ENCODE data around the gene NKX1-1.

NKX1-1 gene

DNA sequence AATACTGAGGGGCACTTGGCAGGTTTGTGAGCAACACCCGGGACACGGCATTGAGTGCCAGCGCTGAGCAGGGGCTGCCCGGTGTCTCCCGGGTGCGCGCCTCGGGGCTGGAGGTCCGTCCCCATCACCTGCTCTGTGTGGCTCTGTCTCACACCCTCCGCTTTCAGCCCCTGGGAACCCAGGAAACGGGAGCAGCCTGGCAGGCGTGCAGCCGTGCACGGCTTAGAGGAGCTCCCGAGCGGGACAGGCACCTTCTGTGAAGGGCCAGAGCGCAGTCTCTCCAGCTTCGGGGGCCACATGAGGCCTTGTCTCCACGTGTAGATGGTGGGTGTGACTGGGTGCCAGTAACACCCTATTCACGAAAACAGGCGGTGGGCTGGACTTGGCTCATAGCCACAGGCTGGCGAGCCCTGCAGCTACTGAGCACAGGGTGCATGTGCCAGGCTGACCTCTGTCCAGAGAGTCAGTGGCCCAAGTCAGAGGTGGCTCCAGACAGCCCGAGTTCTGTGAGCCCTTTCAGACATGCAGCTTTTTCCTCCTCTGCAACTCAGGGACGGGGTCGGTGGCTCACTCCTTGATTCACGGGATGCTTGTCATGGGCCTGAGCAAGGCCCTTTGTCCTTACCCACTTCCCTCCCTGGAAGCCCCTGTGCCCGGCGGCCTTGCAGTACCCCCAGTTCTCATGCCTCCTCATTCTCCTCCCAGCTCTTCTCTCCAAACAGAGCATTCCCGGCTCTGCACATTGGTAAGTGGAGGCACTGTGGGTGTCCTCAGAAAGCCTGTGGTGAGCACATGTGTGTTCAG lies 35.7 kb downstream of the NKX1-1 start:
- DNase-seq, result no peak

DNA sequence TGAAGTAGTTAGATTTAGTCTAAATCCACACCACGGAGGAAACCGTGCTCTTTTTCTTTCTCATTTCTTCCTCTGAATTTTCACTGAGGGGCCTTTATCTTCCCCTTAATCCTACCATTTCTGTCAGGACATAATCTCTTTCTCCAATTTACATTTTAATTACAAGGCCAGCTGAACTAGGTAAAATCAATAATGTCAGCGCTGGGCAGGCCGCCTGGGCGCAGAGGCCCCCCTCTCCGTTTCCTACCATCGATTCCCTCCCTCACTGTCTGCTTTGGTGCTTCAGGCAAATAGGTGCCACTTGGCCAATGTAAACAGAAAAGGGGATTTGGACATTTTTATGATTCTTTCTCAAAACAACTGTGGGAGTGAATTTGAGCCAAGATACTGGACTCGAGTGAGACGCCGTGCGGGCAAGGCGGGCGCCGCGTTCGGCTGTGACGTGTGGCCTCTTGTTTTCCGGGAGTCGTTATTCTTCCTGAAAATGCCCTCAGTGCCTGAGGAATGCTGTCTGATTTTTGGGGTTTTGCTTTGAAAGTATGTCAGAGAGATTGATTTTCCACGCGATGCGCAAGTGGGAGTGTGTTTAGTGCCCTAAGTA lies 36.7 kb downstream of the NKX1-1 start:
- no peak for DNase-seq

DNA sequence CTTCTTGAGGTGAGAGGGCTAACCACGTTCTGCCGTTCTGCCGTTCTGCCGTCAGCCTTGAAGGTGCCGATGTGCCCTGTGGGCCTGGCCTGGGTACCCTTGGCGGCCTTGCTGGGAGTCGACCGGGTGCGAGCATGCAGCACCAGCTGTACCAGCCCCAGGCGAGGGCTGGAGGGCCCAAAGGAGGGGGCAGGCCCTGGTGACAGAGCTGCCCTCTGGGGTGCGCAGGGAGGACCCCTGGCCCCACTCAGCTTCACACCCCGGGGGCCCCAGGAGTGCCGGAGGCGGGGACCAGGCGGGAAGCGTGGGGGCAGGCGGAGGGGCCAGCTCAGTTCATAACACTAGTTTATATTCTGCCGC lies 37.2 kb downstream of the NKX1-1 start:
- DNase-seq, result no peak

DNA sequence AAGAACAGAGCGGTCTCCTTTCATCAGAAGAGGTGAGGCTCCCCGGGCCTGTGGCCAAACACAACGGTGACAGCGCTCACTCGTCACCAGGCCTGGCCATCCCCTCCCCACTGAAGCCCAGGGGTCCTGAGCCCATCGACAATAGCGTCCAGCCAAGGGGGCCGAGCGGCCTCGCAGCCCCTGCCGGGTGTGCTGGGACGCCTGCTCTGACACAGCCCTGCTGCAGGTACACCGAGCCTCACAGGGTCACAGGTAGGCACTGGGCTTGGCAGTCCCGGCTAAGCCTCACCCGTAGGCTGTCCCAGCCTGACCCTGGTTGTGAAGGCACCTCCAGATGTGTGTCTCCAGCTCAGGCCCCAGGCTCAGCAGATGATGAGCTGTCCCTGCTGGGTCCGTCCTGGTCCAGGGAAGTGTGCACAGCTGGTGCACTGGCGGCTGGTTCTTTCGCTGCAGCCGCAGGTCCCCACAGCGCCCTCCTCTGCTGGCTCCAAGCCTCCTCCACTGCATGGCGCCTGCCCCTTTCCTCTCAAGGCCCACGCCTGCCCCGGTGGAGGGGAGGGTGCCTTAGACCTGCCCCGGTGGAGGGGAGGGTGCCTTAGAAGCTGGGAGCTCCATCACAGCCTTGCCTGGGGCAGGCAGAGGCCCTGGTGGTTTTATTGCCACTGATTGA lies 37.7 kb downstream of the NKX1-1 start:
- no peak for DNase-seq

DNA sequence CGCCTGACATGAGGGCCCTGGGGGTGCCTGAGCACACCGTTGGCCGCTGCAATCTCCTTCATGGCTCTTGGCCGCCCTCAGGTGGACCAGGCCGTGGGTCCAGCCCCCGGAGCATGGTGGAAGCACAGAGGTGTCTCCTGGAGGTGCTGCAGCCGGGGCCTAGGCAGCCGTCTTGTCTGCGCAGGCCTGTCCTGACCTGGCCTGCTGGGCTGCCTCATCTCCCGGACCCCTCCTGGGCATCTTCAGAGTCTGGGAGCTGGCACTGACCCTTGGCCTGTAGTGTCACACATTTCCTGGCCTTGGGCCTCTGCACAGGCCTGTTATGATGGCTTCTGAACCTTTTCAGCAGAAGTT lies 38.3 kb downstream of the NKX1-1 start:
- DNase-seq, result no peak

DNA sequence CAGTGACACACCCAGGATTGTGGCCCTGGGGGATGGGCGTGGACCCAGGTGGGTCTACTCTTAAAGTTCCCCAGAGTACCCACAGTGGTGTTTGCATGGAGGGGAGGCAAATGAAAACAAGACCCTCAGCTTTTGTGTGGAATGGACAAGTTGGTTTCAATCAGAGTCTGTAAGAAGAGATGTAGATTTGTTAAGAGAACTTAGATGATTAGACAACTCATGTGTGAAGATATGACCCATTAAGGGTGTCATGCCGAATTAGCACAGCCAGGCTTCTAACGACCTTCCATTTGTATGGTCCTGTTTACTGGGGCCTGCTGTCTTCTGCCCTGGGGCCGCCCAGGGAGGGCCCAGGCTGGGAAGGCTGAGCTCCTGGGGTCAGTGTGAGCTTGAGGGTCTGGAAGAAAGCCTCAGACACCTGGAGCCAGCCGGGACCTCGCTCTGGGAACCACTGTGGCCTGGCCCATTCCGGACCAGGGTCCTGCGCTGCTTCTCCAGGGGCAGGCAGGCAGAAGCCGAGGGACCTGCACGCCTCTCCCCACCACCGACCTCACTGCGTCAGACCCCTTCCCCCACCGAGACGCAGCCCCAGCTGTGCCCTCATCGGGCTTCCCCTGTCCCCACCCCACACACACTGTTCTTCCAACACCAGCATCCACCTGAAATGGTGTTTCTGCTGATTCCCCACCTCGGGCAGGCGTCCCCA lies 38.9 kb downstream of the NKX1-1 start:
- no peak for DNase-seq

DNA sequence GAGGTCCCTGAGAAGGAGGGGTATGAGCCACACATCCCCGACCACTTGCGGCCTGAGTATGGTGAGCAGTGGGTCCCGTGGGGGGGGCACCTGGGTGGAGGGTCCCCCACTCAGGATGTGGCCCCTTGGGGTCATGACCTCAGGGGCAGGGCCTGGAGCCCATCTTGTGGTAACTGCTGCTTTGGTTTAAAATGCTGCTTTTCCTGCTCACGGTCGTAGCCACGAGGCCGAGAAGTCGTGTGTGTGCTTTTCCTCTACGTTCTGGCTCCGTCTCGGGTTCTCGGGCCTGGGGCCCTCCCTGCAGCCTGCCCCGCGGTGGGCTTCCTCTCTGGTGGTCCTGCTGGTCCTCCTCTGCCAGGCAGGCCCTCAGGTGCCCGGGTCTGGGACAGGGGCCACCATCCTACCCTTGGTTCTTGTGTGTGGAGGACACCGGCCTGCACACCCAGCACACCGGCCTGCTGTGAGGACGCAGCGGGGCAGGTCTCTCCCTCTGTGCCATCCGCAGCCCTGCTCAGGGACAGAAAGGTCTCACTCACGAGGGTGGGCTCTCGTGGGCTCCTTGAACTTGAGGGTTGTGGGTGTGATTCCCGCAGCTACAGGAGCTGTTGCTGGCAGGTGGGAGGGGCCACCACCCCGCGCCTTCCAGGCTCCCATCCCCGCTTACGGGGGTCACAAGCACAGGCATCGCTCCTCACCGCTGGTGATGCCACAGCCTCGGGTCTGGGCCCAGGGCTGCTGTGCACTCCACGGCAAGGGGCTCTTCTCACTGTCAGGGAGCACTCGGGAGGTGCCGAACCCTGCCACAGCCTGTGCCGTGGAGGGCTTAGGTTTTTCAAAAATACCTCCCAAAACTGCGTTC lies 39.6 kb downstream of the NKX1-1 start:
- no peak for DNase-seq

DNA sequence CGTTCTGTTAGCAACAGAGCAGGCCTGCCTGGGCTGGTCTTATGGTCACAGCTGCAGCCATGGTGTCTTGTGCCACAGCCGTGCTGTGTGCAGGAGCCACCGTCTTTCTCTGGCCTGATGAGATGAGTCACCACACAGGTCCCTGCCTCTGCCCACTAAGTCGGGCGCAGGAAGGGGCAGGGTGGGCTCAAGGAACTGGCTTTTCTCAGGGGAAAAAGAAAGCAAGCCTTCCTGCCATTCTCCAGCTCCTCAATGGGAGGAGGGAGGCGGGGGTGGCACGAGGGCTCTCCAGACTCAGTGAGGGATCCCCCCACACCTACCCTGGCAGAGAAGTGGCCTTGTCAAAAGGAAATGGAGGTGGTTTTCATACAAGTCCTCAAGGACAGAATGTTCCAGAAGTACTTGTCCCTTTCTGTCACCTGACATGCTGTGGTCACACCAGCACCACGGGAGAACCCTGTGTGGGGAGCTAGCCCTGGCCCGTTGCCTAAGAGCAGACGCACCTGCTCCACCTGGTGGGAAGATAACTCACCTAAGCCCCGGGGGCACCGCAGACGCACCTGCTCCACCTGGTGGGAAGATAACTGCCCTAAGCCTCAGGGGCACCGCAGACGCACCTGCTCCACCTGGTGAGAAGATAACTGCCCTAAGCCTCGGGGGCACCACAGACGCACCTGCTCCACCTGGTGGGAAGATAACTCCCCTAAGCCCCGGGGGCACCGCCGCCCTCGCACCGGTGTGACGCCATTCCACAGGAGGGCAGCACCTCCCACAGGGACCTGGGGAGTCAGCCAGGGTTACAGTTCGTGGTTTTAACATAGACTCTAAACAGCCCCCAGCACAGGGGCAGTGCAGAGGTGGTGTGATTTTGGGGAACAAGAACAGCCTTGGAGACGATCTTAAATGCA lies 40.7 kb downstream of the NKX1-1 start:
- DNase-seq, result no peak

DNA sequence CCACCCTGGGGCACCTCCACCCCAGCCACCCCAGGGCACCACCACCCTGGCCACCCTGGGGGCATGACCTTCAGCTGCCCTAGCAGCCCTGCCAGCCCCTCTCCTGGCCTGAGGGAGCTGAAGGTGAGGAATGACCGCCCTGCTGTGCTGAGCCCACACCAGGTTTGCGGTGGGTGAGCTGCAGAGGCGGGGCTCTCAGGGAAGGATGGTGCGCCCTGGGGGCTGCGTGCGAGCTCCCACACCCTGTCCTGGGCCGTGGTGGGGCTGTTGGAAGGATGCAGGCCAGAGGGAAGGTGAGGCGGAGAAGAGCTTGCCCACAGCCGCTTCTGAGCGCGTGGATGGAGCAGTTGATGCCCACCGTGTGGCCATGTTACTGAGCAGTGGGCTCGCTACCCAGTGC lies 41.5 kb downstream of the NKX1-1 start:
- DNase-seq, result no peak

DNA sequence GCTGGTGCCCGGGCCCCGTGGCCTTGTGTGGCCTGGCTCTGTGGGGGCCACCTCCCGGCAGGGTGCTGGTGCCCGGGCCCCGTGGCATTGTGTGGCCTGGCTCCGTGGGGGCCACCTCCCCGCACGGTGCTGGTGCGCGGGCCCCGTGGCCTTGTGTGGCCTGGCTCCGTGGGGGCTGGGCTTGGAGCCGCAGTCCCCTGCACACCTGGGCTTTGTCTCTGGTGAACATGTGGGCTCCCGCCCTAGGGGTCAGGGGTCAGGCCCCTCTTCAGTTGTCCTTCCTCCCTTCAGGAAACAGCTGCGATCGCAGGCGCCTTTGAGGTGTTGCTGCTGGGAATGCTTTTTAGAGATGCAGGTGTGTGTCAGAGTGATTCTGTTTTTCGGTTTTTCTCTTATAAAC lies 42.0 kb downstream of the NKX1-1 start:
- DNase-seq, result no peak

DNA sequence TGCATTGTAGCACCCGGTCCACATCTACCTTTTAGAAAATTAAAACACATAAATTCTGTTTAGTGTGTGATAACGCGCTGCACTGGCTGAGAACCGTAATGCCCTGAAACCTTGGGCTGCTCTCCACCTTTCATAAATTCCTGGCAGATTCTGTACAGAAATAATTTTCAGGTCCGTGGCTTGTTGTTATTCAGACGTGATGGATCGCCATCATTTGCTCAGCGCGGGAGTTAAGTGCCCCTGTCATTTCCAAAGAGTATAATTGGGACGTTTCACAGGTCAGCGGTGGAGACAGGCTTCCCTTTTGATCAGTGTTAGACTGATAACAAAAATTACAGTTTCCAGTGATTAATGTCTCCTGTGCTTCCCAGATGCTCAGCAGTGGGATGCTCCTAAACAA lies 42.7 kb downstream of the NKX1-1 start:
- no peak for DNase-seq

DNA sequence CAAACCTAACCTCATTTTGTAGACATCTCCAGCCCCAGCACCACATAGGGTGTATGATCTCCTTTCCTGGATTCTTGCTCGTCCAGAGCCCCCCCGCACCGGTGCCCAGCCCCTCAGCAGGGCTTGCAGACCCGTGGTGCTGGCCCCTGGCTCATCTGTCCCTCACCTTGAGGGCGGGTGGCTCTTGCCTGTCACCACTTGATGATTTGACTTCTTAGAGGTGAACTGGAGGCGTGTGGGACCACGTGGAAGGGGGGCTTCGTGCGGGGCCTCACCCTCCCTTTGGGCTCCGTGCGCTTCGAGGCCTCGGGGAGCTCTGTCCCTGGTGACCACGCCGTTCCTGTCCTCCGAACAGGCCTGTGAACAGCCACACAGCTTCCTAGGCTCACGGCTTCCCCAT lies 43.7 kb downstream of the NKX1-1 start:
- no peak for DNase-seq

DNA sequence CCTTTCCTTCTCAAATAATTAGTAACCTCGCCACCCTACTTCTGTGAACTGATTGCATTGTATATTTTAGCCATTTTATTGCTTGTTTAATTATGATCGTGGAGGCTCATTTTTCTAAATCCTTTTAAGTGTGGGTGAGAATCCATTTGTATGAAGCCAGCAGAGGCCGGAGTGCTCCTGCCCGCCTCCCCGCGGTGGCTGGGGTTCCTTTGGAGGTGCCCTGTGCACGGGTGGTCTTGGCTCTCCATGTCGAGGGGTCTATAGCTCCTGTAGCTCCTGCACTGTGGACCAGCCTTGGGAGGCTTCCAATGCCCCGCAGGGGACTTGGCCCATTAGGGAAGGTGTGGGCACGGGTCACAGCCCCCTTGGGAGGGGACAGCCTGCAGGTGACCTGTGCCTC lies 44.2 kb downstream of the NKX1-1 start:
- DNase-seq, result no peak

DNA sequence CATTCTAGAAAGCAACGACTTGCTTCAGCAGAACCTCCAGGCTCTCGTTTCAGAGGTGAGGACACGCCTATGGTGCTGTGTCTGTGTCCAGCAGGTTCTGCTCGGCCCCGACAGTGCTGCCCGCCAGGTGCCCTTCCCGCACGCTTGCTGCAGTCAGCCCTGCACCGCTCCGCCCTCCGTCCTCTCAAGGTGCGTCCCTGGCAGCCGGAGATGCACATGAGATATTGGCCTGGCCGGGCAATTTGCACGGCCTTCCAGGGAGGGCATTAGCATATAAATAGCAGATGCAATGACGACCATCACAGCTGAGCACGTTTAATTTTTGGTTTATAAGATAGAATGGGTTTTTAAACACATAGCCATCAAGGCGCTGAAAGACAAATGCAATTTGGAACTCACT lies 44.8 kb downstream of the NKX1-1 start:
- DNase-seq, result no peak

DNA sequence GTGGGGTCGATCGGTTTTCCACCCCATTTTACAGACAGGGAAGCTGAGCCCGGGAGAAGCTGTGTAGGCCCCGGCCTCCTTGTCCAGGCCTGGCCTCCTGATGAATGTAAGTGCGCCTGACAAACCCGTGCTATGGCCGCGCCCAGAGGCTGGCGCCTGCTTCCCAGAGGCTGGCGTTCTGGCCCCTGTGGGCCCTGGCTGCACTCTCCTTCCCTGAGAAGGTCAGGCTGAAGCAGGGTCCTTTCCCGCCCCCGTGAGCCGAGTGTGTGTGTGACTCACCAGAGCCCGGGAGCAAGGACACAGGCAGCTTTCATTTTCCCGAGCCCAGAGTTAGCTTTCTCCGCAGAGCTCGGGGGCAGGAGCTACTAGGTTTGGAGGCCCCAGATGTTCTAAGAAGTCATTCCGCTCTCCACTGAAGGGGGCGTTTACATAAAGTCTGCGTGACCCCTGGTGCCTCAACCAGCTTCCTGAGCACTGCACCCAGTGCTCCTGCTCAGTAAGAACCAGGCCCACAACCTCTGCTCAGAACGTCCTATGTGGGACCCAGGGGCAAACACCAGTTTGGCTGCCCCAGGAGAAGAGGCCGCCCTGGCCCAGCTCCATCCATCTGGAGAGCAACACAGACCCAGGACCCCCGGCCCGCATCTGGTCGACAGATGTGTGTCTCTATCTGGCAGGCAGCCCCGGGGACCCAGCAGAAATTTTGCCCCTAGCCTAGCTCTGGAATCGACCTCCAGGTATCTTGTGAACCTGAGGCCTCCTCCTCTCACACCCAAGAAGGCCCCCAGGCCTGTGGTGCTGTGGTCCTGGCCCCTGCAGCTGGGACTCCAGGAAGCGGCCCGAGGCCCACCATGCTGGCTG lies 45.6 kb downstream of the NKX1-1 start:
- no peak for DNase-seq

DNA sequence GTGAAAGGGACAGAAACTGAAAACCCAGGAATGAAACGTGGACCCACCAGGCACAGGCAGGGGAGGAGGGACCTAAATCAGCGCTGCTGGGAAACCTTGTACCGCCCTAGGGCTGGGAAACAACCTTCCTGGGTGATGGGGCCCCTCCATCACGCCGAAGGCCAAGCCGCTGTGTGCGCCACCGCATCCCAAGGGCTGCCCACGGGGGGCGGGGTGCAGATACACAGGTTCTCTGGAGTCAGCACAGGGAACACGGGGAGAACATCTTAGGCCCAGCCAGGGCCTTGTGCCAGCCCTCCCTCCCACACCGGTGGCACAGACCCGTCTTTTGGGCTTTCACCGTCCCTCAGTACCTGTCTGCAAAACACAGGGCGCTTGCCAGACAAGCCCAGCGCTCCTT lies 46.3 kb downstream of the NKX1-1 start:
- DNase-seq, result no peak

DNA sequence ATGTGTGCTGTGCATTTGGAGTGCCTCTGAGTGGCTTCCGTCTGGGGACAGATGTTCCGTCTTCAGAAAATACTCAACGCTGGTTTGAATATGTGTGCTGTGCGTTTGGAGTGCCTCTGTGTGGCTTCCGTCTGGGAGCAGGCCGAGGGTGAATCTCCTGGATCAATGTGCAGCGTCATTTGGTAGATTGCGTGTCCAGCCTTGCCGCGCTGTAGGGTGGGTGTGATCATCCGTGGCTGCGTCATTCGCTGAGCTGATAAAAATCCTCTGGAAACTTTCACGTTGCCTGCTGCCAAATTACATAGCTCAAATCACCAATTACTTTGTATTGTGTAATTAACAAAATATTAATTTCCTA lies 47.1 kb downstream of the NKX1-1 start:
- DNase-seq, result no peak

DNA sequence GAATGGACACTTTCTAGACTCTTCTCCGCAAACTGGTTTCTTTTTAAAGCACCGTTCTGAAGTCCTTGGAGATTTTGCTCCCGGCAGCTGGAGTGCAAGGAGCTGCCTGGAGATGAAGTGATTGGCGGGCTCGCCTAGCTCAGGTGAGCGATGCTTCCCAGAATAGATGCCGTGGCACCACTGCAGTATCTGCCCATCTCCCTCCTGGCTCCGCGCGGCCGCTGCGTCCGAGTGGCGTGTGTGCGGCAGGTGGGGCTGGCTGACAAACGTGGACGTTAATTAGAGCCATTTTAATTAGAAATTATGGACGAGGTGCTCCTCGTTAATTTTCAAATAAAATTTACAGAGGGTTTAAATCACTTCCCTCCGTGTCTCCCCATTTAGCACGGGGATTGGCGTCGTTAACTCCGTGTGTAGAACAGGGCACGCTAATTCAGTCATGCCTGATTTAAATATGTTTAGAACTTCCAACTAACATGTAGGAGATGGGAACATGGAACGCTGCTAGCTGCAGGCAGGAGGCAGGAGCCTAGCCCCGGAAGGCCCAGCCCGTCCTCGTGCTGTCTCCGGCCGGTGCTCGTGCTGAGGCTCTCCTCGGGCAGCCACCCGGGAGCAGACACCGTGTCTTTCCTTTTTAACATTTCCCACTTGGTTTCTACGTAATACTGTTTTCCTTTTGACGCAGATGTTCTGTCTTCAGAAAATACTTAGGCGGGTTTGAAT lies 47.7 kb downstream of the NKX1-1 start:
- no peak for DNase-seq

DNA sequence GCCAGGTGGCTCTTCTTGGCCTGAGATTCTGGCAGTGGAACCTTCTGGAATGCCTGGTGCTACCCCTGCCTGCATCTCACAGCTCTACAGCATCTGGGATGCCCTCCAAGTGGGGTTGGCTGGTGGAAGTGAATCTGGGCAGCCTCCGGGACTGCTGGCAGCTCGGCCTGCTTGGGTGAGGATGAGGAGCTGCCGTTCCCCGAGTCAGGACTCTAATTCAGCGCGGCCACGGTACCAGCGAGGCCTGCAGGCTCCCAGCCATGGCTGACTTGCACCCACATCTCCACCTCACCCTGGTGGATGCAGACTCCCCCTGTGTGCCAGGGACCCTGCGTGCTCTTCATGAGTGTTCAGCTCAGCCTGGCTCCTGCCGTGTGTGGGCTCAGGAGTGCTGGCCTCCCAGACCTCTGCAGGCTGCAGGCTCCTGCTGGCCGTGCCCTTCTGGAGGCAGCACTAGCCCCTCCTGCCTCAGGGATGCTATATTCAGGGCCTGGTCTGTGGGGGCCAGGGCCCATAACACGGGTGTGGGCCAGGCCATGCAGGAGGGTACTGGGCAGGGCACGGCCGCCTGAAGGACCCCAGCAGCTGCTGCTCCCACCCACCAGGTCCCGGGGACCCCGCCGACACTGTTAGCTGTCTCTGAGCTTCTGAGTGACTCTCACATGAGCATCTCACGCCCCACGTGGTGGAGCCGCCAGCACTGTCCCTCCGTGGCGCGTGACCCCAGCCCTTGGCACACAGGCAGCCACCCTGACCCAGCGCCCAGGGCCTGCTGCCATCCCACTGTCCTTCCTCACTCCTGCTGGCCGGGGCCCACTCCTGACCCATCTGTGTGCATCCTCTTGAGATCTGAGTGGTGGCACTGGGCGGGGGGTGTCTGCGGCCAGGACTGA lies 48.6 kb downstream of the NKX1-1 start:
- no peak for DNase-seq
